Measurements from ENCODE around the gene STRADA.

The STRADA gene

DNA sequence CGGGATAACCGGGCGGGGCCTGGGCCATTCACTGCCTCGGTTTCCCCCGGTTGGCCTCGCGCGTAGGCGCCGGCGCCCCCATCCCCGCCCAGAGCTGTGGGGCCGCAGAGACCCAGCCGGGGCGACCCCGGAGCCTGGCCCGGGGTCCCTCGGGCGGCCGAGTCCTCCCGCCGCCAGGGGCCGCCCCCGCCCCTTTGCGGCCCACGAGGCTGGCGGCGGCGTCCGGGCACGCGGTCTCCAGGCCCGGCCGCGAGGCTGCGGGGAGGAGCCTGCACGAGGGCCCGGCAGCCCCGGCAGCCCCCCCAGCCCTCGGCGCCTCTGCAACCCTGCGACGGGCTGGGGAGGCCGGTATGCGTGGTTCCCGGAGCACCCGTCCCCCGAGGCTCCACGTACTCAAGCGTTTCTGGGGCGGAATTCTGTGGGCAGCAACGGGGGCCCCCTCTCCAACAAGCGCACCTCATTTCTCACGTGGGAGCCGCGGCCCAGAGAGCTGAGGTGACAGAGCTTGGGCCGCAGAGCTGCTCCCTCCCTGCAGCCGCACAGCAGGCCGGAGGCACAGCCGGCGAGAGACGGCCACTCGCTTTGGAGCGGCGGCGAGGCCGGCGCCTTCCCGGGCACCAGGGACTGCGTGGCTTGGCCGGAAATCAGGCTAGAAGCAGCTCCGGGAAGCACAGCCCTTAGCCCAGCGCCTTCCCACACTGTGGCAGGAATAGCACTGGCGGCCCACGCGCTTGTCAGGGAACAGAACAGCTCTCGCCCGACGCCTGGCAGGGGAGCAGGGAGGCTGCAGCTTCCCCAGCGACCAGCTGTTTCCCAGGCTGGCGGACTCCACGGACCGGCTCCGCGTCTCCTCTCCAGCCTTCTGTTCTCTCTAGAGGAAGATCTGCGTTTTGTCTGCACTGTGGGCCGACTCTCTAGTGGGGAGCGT lies 40.8 kb downstream of the STRADA start:
- DNase-seq, result peak; percentile 51

DNA sequence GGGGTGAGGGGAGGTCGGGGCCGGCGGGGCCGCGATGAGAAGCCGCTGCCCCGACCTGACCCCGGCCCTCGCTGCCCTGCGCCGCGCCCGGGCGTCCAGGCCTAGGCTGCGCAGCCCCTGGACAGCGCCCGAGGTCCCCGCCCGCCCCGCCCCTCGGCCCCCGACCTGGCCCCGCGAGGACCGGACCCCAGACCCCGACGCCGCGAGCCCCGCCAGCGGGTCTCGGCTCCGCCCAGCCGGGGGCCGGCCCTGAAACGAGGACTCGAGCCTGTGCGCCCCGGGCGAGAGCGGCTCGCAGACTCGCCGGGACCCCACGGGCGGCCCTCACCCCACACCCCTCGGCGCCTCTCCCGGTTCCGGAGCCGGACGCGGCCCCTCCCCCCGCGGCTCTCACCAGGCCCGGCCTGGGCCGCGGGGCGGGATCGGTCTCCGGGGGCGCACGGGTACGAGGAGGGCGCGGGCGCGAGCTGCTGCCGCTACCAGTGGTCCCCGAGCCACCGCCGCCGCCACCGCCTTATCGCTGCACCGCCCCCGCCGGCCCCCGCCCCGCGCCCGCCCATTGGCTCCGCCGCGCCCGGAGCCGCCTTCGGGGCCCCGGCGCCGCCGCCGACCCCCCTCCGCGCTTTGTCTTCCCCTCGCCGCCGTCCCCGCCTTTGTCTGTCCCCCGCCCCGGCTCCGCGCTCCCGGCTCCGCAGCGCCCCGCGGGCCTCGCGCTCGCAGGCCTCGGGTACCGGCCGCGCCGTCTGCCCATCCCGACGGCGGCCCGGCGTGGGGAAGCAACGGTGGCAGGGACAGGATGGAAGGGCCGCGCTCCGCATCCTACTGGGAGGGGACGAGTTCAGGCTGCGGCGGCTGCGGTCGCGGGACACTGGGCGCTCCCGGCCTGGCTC lies 41.7 kb downstream of the STRADA start, which contains the start of gene LIMD2:
Gene LIMD2, minus strand, starts transcription at position 488 of the 890 bp plus-strand sequence. CDS start 827 bp downstream, outside the sequence.
- peak; percentile 76 for DNase-seq

DNA sequence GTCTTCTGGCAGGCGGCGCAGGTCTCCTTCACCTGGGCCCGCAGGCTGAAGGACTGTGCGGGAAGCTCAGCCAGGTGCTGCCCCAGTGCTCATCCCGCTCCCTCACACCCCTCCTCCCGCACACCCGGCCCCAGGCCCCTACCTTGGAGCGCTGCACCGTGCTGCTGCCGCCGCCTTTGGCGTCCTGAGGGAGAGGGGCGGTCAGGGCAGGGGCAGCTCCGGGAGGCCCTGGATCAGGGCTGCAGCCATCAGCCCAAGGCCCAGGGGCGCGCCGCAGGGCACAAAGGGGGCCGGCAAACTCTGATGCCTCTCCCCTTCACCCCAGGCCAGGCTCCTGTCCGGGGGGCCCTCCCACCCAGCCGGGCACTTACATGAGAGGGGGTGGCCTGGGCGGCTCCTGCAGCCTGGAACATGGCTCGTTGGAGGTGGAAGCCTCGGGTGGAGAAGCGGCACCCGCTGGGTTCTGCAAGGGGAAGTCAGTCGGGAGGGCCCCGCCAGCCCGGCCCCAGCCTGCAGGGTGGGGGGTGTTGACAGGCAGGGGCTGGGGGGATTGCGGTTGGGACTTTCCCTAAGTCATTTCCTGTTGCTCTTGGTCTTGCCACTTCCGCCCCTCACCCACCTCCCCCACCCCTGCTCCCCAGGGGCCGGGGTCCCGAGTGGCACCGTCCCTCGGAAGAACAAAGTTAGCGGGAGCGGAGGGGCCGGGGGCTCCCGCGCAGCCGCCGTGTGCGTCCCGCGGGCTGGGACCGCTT lies 42.5 kb downstream of the STRADA start:
- no peak for DNase-seq

DNA sequence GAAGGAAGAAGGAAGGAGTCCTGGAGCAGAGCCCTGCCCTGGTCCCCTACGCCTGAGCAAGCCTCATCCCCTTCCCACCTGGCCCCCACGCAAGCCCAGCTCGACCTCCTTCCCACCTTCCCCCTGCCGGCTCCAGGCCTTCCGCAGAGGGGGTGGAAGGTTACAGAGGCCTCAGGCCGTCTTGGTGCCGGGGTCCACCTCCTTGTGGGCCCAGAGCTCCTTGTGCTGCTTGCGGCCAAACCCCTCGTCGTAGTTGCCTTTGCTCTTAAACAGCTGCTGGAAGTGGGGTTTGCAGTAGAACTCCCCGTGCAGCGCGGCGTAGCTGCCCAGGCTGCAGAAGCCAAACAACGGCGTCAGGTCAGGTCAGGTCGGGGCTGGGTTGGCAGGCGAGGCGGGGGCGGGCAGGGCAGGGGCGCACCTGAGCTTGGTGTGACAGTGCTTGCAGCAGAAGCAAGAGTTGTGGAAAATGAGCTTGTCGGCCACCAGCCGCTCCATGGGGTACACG lies 43.2 kb downstream of the STRADA start:
- DNase-seq, result no peak

DNA sequence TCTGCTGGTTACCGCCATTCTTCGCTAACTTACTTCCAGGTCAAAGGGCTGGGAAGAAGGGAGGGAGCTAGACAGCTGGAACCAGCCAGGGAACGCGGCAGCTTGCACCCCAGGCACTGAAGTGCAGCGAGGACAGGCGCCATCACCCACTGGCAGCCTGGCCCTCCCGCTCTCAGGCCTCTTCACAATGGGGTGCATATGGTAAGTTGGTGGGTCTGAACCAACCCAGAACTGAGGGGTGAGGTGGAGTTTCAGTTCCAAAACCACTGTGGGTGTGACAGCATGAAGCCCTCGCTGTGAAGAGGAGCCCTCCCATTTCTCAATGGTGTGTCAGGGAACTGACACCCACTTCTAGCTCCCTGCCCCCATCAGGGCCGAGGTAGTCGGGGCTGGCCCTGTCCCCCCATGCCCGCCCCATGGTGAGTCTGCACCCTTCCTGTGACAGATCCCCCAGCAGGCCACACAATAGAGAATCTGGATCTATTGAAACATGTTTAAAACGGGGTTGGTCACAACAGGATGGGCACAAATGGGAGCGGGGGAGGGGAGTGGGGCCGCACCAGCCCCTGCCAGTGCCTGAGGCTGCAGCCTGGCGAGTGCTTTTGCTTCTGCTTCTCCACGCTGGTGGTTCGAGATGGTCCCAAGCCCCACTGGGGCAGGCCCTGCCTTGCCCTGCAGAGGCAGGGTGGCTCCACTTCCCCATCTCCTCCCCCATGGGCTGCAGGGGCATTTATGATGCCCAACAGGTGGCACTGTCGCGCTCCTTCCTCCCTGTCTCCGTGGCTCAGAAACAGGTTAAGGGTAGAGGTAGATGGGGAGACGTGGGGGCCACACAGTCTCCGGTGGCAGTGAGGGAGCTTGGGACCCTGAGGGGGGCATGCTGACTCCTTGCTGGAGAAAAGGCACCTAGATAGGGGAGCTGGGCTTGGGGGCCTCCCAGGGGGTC lies 44.0 kb downstream of the STRADA start:
- DNase-seq, result peak; percentile 16

DNA sequence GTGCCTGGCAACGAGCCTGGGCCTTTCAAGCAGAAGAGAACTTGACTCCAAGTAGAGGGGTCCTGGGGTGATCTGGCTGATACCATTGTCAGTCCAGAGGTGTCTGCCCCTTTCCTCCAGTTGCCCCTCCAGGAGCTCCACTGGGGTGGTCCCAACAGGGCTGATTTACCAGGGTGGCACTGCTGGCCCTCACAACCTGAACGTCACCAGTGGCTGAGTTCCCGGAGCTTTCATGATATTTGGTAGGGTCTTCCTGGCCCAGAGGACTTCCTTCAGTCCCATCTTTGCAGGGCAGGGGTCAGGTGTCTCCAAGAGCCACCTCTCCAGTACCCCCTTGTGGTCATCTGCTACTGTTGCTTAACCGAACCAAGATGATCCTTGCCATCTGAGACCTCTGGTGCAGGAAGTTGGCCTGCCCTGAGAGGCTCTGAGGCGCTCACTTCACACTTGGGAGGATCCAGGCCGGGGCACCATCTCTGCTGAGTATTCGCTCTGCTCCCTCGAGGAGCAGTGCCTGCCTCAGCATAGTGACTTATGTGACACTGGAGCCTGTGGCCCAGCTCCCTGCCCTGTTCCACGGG lies 45.1 kb downstream of the STRADA start:
- DNase-seq, result no peak

DNA sequence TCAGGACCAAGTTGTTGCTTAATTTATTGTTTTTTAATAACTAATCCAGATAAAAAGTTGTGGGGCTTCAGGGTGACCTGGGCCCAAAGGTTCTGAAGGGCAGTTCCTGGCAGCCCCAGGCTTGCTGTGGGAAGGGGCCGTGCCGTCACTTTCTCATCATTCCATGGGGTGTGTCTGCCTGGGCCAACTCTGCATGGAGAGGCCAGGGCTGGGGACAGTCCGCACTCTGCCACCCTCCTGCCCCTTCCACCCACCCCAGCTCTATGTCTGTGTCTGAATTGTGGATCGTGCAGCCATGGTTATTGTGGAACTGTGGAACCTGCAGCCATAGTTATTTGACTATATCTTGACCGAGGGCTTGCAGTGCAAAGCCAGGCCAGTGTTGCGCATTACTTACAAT lies 45.7 kb downstream of the STRADA start:
- DNase-seq, result no peak

DNA sequence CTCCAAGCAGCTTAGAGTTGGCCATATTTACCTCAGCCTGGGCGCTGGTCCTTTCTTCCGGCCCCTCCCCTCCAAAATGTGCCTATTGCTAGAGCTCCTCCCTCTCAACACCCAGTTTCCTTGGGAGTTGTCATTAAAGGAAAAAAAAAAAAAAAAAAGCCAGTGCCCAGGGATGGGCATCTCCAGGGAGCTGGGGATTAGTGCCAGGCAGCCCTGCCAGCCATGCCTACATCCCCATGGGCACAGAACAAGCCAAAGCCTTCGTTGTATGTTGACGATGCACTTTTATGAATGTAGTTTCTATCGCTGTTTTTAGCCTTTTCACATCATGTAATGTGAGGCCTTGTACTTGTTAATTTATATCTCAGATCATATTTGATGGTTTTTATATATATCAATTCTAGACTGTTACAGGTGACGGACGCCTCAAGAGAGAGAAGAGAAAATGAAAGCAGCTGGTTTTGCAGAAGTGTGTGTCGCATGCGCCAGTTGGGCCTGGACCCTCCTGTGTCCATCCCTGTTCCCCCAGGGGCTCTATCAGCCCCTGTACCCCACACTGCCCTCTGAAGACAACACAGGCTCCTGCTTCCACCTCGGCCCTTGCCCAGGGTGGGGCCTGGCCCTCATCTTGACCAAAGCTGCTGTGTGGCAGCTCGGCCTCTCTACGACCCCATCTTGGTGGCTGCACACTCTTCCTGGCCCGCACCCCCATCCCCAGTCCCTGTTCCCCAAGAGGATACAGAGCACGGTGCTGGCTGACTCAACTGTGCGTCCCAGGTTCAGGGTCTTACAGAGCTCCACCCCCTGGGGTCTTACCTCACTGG lies 46.4 kb downstream of the STRADA start:
- DNase-seq, result no peak

DNA sequence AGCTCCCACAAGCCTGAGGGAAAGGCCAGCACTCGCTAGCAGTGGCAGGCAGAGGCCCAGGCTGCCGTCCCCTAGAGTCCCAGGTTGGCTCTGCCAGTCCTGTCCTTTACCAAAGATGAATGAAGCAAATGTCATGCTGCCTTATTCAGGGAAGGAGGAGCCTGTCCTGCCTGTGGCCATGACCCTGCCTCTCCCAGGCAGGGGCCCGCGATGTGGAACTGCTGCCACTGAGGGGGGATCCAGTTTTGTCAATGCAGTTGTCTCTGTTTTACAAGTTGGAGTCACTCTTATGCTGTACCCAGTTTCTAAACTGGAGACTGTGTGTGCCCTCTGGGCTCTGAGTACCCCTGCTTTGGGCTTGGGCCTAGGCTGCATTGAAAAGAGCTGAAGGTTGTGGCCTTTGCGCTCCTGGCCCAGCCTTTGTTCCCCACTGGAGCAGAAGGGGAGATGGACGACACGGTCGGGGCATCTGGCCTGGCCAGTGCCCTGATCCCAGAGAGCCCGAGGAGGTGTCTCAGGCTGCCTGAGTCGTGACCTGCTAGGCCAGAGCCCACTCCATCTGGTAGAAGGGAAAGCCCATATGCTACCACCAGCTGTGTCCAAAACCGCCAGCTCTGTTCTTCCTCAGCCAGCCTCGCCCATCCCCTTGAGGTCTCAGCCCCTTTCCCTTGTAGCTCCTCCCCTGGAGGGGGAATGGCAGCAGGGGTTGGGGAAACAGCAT lies 47.2 kb downstream of the STRADA start:
- DNase-seq, result no peak

DNA sequence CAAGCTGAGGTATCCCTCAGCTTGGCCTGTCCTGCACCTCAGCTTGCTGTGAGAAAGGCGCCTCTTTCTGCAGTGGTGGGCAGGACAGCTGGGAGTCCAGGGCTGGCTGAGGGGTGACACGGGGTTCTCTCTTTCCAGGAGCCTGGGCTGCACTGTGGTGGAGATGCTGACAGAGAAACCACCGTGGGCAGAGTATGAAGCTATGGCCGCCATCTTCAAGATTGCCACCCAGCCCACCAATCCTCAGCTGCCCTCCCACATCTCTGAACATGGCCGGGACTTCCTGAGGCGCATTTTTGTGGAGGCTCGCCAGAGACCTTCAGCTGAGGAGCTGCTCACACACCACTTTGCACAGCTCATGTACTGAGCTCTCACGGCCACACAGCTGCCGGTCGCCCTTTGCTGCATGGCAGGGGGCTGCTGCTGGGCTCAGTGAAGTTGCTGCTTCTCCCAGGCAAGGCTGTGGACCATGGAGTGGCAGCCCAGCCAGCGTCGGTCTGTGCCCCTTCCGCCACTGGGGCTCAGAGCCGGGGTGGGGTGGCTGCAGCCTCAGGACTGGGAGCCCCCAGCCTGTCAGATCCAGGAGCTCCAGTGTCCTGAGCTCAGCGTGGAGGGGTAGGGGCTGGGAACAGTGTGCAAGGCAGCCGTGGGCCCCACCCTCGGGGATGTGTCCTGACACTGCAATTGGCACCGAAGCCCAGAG lies 48.0 kb downstream of the STRADA start:
- no peak for DNase-seq

DNA sequence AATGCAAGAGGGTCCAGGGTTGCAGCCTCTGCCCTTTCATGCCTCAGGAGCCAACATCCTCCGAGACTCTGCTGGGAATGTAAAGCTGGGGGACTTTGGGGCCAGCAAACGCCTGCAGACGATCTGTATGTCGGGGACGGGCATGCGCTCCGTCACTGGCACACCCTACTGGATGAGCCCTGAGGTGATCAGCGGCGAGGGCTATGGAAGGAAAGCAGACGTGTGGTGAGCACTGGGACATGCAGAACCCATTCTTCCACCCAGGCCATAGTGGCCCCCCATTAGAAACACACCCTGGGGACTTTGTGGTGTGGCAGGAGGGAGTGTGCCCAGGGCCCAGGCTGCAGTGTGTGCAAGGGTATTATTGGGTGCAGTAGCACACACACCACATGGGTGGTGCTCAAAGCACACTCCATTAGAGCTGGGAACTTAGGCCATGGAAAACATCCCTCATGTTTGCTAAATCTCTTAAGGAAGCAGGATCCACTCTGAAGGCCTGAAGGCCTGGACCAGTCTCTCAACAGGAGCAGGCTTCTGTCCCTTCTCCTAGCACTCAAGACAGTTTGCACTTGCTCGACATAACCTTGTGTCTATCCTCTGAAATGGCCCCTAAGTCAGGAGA lies 49.3 kb downstream of the STRADA start:
- no peak for DNase-seq

DNA sequence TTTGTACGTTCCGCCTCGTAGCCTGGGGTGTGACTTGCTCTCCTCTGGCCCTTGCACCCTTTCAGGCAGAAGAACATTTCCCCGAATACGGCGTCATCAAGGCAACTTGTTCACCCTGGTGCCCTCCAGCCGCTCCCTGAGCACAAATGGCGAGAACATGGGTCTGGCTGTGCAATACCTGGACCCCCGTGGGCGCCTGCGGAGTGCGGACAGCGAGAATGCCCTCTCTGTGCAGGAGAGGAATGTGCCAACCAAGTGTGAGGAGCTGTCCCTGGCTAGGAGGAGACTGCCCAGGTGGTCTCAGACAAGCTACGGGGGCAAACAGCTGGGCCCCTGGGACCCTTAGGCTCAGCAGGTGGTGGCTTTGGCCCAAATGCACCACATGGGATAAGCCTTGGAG lies 52.1 kb downstream of the STRADA start:
- DNase-seq, result no peak

DNA sequence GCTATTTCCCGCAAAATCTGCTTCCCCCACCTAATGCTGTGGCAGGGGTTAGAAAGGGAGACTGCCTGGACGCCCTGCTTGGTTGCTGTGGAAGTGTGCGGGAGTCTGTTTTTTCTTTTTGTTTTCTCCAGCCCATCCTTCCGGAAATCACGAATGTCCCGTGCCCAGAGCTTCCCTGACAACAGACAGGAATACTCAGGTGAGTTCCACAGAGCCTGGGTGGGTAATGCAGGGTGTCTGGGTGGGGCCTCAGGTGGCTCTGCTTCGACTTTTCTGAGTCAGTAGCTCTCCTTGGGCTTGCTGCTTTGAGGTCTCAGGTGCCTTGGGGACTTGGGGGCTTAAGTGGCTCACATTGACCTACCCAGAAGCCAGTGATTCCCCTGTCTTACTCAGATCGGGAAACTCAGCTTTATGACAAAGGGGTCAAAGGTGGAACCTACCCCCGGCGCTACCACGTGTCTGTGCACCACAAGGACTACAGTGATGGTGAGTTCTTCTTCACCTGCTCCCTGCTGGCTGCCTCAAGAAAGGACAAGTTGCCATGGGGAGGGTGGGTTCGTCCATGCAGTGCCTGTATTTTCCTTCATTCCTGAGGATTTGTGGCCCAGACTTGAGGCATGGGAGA lies 53.1 kb downstream of the STRADA start:
- DNase-seq, result no peak

DNA sequence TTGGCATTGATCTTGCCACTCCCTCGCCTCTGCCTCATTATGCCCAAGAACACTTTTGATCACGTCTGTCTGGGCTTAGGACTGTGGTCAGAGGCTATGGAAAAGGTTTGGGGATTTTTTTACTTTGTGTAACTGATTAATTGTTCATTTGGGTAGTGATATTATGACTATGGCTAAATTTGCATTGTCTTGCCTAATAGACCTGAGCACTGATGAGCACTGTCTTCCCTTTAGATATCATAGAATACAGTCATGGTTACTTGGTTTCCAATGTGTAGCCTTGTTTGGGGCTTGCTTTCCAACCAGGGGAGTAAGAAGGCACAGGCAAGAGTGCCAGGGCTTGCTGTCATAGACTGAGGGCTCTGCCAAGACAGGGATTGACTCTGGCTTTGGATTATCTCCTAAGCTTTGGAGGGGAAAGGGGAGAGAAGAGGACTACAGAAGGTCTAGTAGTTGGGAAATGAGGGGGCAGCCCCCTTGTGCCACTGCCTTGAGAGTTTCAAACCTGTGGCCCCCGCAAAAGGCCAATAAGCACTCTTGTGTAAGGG lies 55.4 kb downstream of the STRADA start:
- DNase-seq, result no peak

DNA sequence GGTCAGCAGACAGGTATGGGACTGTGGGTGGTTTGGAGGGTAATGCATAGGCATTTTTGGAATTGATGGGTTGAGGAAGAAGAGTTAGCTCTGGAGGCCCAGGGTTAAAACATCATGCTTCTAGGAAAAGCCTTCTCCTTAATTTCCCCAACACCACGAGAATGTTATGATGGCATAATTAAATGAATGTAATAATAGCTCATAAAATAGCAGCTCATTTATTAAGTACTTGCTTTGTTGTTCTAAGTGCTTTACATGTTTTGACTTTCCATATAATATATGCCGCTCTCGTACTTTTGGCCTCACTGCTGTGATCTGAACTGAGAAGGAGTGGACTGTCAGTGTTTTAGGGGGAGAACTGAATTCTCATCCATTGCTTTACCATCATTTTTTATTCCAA lies 56.0 kb downstream of the STRADA start:
- DNase-seq, result no peak

DNA sequence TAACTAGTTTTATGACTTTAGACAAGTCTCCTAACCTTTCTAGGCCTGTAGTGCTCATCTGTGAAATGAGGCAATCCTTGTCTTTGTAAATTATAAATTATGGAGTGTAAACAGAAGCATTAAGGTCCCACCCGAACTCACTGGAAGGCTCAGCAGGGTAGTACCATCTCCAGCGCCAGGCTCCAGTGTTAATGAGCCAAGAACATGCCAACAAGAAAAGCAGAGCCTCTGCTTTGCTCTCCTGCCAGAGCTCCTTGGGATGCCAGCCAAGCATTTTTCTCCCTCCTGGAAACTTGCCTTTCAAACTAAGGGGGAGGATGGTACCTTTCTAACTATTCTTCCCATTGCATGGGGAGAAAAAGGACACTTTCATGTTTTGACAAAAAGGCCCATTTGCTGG lies 56.6 kb downstream of the STRADA start:
- no peak for DNase-seq

DNA sequence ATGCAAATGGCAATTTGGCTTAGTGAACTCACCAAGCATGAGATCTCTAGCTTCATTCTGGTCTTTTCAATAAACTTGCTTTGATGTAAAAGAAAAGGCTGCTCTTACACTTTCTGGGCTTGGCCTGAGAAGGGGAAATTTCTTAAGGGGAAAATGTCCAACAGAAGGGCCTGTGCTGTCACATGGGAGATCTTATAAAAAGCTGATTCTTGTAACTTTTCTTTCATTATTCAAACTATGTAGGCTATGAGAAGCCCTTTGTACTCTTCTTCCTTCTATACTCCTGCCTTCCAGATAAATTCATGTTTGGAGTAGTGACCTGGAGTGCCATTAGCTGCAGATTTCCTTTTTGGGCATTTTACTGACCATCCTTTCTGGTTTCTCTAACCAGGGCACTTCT lies 58.6 kb downstream of the STRADA start:
- DNase-seq, result no peak

DNA sequence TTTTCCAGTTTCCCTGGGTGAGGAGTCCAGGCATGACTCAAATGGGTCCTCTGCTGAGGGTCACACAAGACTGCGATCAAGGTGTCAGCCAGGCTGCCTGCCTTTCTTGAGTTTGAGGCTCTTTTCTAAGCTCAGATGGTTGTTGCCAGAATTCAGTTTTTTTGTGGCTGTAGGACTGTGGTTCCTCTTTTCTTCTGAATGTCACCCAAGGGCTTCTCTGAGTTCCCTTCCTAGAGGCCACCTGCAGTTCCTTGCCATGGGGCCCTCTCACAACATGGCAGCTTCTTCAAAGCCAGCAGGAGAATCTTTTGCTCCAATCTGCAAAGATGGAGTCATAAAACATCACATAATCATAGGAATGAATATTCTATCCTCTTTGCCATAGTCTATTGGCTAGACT lies 59.2 kb downstream of the STRADA start:
- no peak for DNase-seq
